Measurements from ENCODE around the gene LTB4R.
A peak's percentile ranks its signal among the peaks of the same experiment; 100 is the strongest.

DNA sequence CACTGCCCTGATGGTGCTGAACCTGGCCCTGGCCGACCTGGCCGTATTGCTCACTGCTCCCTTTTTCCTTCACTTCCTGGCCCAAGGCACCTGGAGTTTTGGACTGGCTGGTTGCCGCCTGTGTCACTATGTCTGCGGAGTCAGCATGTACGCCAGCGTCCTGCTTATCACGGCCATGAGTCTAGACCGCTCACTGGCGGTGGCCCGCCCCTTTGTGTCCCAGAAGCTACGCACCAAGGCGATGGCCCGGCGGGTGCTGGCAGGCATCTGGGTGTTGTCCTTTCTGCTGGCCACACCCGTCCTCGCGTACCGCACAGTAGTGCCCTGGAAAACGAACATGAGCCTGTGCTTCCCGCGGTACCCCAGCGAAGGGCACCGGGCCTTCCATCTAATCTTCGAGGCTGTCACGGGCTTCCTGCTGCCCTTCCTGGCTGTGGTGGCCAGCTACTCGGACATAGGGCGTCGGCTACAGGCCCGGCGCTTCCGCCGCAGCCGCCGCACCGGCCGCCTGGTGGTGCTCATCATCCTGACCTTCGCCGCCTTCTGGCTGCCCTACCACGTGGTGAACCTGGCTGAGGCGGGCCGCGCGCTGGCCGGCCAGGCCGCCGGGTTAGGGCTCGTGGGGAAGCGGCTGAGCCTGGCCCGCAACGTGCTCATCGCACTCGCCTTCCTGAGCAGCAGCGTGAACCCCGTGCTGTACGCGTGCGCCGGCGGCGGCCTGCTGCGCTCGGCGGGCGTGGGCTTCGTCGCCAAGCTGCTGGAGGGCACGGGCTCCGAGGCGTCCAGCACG, 4.7 kb downstream of the LTB4R start:
- TF ChIP-seq, protein P1, sequence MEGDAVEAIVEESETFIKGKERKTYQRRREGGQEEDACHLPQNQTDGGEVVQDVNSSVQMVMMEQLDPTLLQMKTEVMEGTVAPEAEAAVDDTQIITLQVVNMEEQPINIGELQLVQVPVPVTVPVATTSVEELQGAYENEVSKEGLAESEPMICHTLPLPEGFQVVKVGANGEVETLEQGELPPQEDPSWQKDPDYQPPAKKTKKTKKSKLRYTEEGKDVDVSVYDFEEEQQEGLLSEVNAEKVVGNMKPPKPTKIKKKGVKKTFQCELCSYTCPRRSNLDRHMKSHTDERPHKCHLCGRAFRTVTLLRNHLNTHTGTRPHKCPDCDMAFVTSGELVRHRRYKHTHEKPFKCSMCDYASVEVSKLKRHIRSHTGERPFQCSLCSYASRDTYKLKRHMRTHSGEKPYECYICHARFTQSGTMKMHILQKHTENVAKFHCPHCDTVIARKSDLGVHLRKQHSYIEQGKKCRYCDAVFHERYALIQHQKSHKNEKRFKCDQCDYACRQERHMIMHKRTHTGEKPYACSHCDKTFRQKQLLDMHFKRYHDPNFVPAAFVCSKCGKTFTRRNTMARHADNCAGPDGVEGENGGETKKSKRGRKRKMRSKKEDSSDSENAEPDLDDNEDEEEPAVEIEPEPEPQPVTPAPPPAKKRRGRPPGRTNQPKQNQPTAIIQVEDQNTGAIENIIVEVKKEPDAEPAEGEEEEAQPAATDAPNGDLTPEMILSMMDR (IDR thresholded peaks at IDR 0.05), result peak in 2 of 4 experiments; percentile 21 to 24
- no peak for TF ChIP-seq POLR2A (IDR thresholded peaks at IDR 0.05)
